HG03175 (cell line): Measurements from ENCODE around the gene CPT2.

ENCODE experiments used
- ATAC-seq: cut with Tn5 transposase; IDR thresholded peaks from one replicate; pipeline ENCODE4 v1.9.1; 2021; ENCODE audit warnings: mild to moderate bottlenecking, moderate library complexity; ENCODE audit not compliant: unreplicated experiment

CPT2 gene

GRCh38 chr1:53260631-53261247, 64.1 kb downstream of the CPT2 start:
- ATAC-seq: no peak

GRCh38 chr1:53262000-53262399, 65.4 kb downstream of the CPT2 start:
- no peak for ATAC-seq
